Muscle of arm (tissue), 12 donors: Measurements from ENCODE around the gene DNAH17. TPM values are rescaled to one million over a fixed set of nuclear protein-coding genes. Genes with fewer than 3 reads are reported as not detected.

ENCODE experiments used
- DNase-seq: peaks from one replicate; pipeline ENCODE4 v3.0.0-alpha.2; 2013
- polyA plus RNA-seq, 12 donors: library from polyadenylated mRNA; unstranded; fragments of 120-200 nt; gene quantifications; one replicate each; pipeline ENCODE4 v1.2.1, GENCODE V29; 2013; ENCODE audit not compliant: insufficient read length in 12 of 12

The DNAH17 gene
- polyA plus RNA-seq, 12 donors = 1.2 to 4.5 (median 2.4) TPM; not detected in 2

DNA sequence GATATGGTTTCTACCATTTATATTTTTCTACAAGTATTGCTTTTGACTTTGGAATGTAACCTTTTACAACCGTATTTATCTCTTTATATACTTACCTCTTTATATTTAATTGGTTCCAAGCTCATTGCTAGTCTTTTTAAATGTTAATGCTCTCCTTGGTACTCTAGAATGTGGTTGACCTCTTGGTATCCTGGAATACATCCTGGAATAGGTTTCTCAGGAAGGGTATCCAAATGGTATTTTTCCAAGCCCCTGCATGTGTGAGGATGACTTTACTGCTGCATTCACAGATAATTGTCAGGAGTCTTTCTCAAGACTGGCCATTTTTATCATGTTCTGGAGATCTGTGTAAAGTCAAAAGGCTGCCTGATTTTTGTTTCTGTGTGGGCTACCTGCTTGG is 30.2 kb downstream of the DNAH17 start:
- DNase-seq = no peak

DNA sequence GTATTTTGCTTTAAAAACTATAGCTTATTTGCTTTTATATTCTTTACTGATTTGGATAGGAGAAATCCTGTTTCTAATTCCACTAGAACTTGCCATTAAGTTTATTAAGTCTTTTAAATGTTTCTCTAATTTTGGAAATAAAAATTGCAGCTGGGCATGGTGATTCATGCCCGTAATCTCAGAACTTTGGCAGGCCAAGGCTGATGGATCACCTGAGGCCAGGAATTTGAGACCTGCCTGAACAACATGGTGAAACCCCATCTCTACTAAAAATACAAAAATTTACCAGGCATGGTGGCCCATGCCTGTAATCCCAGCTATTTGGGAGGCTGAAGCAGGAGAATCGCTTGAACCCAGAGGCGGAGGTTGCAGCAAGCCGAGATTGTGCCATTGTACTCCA is 30.7 kb downstream of the DNAH17 start:
- no peak for DNase-seq

- DNase-seq = no peak
Measured at GRCh38 chr17:78544881-78545755, 32.1 kb downstream of the DNAH17 start.

DNA sequence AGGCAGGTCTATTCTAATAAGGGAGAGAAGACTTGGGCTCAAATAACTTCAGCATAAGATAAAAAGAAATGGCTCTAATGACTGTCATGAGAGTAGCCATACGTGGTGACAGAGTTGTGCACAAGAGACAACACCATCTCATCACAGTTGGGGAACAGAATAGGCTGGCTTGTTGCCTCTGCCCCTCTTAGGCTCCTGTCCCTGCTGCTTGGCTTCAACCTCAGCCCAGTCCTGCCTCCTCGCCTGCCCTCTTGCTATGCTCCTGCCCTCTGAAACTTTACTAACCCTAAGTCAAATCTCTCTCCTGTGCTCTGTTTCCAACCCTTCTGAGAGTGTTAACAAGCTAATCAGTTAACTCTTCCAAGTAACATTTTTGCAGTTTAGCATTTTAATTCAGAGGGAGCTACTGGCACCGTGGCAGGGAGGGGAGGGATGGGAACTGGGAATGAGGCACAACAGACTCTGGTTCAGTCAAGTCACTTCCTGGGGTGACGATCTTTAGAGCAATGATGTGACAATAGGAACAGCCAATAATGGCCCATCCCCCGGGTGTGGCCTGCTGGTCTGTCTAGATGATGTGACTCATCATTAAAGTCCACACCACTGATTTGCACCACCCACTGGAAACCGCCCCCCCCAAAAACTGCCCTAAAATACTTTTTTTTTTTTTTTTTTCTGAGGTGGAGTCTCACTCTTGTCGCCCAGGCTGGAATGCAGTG is 35.5 kb downstream of the DNAH17 start:
- no peak for DNase-seq

DNA sequence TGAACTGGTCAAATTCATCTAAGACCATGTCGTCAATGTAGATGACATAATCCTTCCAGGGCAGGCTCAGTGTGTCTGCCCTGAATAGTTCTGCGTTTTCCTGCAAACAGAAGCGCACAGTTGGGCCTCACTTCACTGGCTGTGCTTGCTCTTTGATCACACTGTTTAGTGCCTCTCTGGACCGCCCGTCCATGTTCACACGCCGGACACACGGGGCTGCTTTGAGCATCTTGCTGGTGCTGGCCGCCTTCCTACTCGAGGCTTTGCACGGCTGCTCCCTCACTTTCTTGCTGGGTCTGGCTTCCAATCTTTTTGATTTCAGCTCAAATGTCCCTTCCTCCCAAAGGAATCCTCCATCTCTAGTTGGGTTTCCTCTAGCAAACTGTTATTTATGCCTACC is 37.4 kb downstream of the DNAH17 start:
- no peak for DNase-seq

GRCh38 chr17:78538033-78538776 is 39.0 kb downstream of the DNAH17 start:
- DNase-seq = no peak

DNA sequence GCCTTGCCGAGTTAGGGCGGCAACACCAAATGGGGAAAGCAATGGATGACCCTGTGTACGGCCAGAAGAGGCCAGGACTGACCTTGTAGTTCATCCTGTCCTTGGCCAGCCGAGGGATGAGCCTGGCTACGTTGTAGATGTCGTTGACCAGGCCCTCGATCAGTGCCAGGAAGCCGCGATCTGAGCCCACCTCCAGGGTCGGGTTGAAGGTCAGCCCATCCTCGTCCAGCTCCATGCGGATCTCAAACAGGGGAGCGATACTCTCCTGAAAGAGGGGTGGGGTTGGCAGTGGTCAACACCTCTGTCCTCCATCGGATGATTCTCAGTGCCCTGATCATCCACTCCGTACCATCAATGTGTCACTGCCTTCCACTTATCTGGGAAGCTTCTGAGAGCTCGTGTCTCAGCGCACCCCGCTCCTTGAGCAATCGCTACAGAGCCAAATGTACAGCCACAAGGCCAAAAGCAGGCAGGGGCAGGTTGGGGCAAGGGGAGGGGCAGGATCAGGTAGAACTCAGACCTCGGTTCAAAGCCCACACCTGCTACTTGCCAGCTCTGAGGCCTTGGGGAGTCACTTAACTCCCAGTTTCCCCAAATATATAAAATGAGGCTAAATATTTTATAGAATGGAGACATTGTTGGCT is 39.9 kb downstream of the DNAH17 start:
- no peak for DNase-seq

DNA sequence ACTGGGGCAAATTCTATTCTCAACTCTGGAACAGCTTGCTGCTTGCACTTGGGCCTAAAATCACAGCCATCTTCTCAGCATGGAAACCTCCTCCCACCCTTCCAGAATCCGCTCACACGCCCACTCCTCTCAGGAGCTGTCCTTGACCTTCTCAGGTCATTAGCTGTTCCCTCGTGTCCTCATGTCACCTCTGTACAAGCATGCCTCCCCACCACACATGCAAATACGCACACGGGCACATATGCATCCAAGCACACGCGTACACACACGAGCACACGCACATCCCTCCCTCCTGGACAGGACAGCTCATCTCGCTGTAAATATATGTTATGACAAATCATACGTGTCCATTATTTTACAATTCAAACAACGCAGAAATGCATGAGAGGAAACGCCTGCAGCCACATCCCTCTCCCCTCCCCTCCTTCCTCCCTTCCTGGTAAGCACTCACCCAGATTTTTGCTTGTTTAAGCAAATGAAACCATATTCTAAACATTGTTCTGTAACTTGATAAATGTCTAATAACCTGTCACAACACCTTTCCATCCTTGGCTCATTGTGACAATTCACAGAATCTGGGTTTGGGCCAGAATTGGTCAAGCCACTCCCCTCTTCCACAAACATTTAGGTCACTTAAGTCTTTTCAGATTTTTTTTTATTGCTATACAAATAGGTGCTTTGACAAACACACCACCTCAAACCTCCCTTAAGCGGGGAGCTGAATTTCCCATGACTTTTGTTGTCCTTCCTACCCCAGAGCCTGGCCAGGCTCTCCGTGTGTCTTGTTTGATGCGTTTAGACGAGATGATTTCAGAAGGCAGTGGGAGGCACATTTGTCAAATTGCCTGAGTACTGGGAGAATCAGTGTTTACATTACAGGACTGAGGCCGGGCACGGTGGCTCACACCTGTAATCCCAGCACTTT is 41.7 kb downstream of the DNAH17 start:
- DNase-seq = no peak

DNA sequence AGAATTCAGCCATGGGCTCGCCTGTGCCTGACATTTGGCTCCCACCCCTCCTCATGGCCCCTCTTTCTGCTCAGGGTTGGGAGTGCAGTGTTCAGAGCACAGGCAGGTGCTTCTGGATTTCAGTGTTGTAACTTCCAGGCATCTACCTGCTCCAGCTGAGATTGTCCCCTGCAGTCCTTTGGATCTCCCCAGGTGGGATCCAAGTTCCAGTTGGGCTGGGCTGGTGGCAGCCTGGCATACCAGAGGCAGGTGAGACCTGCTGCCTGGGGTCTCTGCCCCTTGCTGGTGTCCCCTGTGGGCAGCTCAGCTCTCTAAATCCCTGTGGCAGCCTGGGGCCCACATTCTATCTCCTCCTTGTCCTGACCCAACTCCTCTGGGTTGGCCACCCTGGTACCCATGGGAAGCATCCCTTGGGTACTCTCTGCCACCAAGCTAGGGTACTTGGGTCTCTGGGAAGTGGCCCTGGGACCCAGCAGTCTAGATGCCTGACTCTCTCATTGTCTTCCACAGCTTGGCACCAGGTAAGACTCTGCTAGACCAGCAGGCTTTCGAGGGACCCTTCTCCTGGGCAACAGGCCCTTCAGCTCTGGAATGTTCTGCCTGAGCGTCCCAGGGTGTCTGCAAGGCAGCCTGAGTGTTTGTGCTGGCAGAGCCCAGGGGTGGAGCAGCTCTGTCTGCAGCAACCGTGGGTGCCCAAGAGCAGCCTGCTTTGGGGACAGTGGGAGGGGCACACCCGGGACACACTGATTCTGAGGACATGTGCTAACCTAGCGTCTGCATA is 42.5 kb downstream of the DNAH17 start:
- DNase-seq = no peak

- no peak for DNase-seq
Measured at GRCh38 chr17:78532922-78533640, 44.1 kb downstream of the DNAH17 start.

GRCh38 chr17:78532311-78532710 is 44.9 kb downstream of the DNAH17 start:
- DNase-seq = no peak

GRCh38 chr17:78530675-78531074 is 46.5 kb downstream of the DNAH17 start:
- DNase-seq = no peak

DNA sequence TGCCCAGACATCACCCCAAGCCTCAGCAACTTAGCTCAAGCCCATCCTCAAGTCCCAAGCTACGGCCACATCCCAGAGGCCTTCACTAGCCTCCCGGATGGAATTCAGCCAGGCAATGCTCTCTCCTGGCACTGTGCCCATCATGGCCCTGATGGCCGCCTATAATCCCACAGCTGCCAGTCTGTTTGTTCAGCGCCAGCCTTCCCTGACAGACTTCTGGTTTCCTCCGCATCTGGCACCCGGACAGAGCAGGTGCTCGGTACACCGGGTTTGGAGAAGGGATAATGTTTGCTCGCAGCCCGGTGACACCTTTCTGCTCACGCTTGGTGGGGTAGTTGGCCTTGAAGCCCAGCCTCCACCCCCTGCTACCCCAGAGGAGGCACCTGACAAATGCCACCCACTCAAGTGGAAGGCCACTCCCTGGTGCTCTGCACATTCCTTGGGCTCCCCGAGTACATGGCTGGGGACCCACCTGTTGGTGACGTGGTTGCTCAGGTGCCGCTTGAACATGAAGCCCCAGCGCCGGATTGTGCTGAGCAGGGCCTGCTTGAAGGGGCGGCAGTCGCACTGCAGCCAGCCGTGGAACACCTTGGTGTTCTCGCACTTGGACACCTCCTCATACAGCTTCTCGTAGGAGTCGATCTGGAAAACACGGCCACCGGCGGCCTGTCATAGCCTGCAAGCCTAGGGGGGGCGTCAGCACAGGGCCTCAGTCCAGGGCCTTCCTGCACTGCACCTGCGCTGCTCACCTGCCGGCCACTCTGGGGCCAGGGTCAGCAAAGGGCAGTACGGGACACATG is 47.1 kb downstream of the DNAH17 start:
- peak; percentile 15 for DNase-seq

GRCh38 chr17:78529251-78529650 is 47.9 kb downstream of the DNAH17 start:
- DNase-seq = no peak

DNA sequence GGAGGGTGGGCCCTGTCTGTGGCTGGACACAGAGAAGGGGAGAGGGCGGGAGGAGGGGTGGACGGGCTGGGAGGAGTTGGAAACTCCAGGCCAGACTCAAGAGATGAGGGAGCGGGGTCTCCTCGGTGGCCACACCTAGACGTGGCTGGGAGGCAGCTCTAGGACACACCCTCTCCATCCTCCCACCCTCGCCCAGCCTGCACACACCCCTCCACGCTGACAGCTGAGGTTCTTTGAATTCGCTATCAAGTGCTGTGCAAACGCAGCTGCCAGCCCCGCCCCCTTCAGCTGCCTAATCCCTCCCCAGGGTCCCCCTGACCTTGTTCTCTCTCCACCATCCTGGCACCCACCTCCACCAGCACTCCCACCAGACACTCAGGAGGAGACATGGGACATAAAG is 48.7 kb downstream of the DNAH17 start:
- DNase-seq = no peak

GRCh38 chr17:78527345-78527744 is 49.9 kb downstream of the DNAH17 start:
- DNase-seq = no peak

GRCh38 chr17:78526231-78527025 is 50.8 kb downstream of the DNAH17 start:
- no peak for DNase-seq
